Ishikawa (cell line): ENCODE data around the gene CD8A.

Experiments used
- REST ChIP-seq: IDR thresholded peaks from 2 replicates; pipeline ENCODE4 v1.6.1; 2012; ENCODE audit warnings: low read depth, mild to moderate bottlenecking
- TAF1 ChIP-seq: IDR thresholded peaks from 2 replicates; pipeline ENCODE4 v1.6.1; 2012; ENCODE audit warnings: low read depth, mild to moderate bottlenecking
- TCF12 ChIP-seq: IDR thresholded peaks from 2 replicates; pipeline ENCODE4 v1.6.1; 2012; ENCODE audit warnings: low read depth
- YY1 ChIP-seq: IDR thresholded peaks from 2 replicates; pipeline ENCODE4 v1.6.1; 2012; ENCODE audit warnings: low read depth
- ZBTB7A ChIP-seq: IDR thresholded peaks from 2 replicates; pipeline ENCODE4 v1.6.1; 2012; ENCODE audit warnings: low read depth
- TF ChIP-seq, protein P1 (sequence below): IDR thresholded peaks from 2 replicates; pipeline ENCODE4 v1.6.1; 2012

DNA sequence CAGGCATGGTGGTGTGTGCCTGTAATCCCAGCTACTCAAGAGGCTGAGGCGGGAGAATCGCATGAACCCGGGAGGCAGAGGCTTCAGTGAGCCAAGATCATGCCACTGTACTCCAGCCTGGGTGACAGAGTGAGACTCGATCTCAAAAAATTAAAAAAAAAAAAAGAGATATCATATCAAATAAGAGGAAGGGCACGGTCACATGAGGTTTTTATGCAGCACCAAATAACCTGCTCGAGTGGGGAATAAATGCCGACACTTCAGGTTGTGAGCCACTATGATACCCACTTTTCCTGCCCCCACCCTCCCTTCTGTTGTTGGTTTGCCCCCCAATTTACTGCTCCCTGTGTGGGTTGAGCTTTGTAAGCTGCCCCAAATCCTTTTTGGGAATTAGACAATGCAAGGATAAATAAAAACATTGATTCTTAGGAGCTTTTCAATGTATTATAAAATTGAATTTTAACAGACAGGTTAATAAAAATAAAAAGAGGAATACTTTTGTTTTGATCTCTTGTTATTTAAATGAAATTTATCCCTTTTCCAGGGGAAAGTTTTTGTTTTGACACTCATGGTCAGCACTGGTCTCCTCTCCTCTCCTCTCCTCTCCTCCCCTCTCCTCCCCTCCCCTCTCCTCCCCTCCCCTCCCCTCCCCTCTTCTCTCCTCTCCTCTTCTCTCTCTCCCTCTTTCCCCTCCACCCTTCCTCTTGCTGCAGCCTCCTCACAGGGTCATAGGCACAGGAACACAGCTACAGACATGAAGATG lies 41.8 kb upstream of the CD8A start:
- TF ChIP-seq YY1 (no peak), REST (no peak), TAF1 (no peak), ZBTB7A (no peak), TCF12 (no peak)
- TF ChIP-seq, protein P1, sequence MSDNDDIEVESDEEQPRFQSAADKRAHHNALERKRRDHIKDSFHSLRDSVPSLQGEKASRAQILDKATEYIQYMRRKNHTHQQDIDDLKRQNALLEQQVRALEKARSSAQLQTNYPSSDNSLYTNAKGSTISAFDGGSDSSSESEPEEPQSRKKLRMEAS = no peak
